GM18909 (cell line): ENCODE measurements around the gene TRIM45.
"Not testable (repeated sequence)": the region's sequence is repeated elsewhere in the genome, so short reads cannot be mapped to it uniquely, and the experiment has no call there.

ENCODE experiments used
- ATAC-seq: cut with Tn5 transposase; IDR thresholded peaks from one replicate; pipeline ENCODE4 v1.9.1; 2021; ENCODE audit warnings: mild to moderate bottlenecking; ENCODE audit not compliant: unreplicated experiment, poor library complexity

TRIM45 gene

DNA sequence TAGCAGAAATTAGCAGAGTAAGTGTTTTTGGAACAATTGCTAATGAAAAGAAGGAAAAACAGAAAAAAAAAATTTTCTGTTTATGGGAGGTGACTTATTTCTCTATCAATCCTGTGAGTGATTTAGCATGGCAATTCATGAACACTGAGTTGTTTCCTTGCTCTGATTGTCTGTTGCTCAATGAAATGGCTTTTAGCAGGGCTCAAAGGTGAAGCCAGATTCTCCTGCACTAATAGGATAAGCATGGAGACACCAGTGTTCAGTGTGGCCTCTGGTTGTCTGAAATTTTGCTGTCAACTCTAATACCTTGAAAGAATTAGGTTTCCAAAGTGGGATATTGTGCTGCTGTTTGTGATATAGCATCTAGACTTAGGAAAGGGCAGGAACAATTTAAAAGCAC lies 15.8 kb downstream of the TRIM45 start:
- ATAC-seq: no peak

DNA sequence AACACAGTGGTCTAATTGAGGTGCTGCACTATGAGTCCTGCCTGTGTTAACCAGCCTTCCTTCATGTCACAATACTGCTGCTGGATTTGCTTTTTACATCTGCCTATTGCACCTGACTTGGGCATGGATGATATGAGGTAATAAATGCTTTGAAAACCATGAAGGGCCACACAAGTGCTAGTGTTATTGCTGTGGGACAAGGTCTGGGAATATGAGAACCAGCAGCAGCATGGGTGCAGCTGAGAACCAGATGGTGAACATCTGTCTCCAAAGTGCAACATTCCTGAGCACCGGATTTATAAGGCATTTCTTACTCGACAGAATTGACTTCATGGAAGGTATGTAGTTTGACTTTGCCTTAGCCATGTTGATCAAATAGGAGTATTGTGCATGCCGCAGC lies 16.6 kb downstream of the TRIM45 start:
- no peak for ATAC-seq

DNA sequence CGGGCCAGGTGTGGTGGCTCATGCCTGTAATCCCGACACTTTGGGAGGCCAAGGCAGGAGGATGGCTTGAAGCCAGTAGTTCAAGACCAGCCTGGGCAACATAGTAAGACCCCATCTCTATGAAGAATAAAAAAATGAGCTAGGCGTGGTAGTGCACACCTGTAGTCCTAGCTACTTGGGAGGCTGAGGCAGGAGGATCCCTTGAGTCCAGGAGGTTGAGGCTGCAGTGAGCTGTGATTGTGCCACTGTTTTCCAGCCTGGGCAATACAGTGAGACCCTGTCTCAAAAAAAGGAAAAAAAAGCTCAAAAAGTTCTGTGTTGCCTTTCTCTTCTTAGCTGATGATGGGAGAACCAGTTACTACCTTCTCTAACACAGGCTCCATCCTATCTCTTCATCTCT lies 19.7 kb downstream of the TRIM45 start:
- ATAC-seq: not testable (repeated sequence)

DNA sequence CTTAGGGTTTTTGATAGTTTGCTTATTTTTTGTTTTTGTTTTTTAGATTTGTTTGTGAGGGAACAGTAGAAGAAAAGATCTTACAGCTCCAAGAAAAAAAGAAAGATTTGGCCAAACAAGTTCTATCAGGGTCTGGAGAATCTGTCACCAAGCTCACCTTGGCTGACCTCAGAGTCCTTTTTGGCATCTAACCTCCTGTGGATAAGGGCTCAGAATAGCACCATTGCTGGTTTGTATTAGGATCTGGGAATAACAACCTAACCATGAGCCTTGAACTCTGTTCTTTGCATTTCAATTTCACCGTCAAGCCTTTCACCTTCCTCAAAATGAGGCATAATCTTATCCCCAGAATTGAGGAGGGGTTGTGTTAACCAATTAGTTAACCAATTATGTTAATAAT lies 20.2 kb downstream of the TRIM45 start:
- ATAC-seq: no peak

DNA sequence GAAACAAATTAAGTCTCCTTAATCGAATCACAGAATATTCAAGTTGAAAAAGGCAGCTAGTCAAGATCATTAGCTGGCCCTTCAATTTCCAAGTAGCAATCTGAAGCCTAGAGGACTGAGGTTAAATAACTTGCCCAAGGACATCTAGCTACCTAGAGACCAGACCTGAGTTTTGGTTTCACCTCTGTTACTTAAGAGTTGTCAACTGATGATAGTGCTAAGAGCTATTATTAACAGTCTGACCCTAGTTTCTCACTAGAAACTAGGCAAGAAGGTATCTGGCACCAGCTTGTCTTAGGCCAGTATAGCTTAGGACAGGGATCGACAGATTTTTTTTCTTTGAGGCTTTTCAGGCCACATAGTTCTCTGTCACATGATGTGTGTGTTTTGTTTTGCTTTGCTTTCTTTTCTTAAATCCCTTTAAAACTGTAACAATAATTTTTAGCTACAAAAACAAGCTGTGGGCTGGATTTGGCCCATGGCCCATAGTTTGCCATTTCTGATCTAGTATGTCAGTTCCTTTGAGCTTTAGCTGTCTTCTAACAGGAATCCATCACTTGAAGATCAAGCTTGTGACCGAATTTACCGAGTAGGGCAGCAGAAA lies 23.2 kb downstream of the TRIM45 start:
- ATAC-seq: no peak

GRCh38 chr1:117097443-117097842 lies 24.1 kb downstream of the TRIM45 start:
- ATAC-seq: no peak

GRCh38 chr1:117096951-117097408 lies 24.6 kb downstream of the TRIM45 start:
- no peak for ATAC-seq

- ATAC-seq: no peak
Measured at GRCh38 chr1:117094841-117095604, 26.5 kb downstream of the TRIM45 start.

GRCh38 chr1:117093870-117094621 lies 27.5 kb downstream of the TRIM45 start:
- ATAC-seq: no peak

- ATAC-seq: no peak
Measured at GRCh38 chr1:117093091-117093534, 28.4 kb downstream of the TRIM45 start.

DNA sequence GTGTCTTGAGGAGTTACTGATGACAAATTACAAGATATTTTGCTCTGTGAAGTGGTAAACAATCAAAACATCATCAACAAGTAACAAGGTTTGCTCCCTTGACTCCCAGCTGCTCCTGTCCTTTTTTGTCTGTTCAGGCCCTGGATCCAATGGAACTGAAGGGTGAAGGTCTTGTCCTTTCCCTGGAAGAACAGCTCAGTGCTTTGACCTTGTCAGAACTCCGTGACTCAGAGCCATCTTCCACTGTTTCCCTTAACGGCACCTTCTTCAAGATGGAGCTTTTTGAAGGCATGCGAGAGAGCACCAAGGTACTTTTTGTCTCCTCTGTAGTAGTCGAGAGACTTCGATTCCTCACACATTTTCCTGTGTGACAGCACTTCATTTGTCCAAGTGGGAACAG lies 29.0 kb downstream of the TRIM45 start:
- no peak for ATAC-seq

DNA sequence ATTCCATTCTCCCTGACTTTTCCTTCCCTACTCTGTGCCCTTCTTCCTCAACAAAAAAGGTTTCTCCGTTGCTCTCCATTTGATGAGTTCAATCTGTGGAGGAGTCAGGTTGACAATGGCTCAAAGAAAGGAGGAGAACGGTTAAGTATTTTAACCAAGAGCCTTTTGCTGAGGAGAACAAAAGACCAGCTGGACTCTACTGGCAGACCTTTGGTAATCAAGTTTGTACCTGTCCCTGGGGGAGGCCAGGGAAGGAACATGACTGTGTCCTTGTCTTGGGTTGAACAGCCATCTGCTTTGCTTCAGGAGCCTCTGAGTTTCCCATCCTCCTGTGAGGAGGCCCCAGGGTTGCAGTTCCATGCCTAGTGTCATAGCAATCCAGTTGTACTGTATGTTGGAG lies 31.6 kb downstream of the TRIM45 start:
- ATAC-seq: no peak

- no peak for ATAC-seq
Measured at GRCh38 chr1:117087686-117088085, 33.9 kb downstream of the TRIM45 start.

- ATAC-seq: no peak
Measured at GRCh38 chr1:117084231-117084630, 37.3 kb downstream of the TRIM45 start.

- ATAC-seq: no peak
Measured at GRCh38 chr1:117079737-117080136, 41.8 kb downstream of the TRIM45 start.

- ATAC-seq: no peak
Measured at GRCh38 chr1:117077267-117077666, 44.3 kb downstream of the TRIM45 start.

DNA sequence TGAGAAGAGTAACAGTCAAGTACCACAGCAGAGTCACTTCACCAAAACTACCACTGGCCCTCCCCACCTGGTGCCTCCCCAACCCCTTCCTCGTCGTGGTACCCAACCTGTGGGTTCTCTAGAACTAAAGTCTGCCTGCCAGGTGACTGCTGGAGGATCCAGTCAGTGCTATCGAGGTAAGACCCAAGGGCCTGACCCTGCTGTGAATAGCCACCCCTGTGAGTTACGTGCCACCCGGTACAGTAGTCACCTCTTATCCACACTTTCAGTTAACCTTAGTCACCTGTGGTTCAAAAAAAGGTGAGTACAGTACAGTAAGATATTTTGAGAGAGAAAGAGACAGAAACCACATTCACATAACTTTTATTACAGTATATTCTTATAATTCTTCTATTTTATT lies 44.9 kb downstream of the TRIM45 start:
- no peak for ATAC-seq

DNA sequence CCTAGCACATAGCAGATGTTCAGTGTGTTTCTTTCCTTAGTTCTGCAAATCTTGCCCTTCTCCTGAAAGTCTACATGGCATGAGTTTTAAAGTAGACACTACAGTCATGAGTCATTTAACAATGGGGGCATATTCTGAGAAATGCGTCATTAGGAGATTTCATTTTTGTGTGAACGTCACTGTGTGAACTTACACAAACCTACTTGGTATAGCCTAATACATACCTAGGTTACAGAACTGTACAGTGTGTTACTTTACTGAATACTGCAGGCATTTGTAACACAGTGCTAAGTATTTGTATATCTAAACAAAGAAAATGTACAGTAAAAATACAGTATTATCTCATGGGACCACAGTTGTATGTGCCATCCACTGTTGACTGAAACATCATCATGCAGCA lies 51.4 kb downstream of the TRIM45 start:
- no peak for ATAC-seq

DNA sequence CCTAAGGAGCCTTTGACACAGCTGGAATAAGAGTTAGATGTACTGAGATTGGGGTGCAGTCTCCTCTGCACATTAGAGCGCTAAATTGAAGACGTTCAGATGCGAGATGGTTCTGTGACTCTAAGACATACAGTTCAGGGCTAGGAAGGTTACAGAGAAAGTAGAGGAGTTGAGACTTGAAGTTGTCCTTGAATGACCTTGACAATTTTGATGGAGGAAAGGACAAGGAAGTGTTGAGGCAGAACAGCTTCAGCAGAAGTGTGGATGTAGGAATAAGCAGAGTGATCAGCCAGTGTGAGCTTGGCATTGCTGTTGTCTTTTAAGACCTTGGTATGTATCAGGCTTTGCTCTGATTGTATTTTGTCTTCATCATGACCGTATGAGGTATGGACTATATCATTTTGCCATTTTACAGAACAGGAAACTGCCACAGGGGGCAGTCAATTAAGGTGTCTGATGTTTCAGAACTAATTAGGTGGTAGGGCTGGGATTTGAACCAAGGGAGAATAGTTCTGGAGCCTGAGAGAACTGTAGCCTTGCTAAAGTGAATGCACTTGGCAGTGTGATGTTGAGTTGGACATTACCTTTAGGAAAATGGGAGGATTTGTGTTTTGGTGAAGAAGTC lies 52.2 kb downstream of the TRIM45 start:
- no peak for ATAC-seq

DNA sequence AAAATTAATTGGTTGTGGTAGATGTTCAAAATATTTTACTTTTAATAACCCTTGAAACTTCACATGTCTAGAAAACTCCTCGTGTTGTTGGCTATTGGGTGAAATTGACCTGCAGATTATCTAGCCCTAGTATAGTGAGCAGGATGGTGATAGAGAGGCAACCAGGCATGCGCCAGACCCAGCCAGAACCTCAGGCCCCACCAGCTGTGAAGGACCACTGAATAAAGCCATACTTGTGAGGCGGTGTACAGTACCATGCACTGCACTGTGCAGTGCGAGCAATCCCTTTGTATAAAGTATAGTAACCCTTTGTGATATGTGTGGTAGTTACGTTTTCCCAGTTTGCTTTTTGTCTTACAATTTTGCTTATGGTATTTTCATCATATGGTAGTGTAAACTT lies 53.0 kb downstream of the TRIM45 start:
- ATAC-seq: no peak
